HepG2 (cell line): ENCODE measurements around the gene NOC2L. TPM values are rescaled to one million over a fixed set of nuclear protein-coding genes. Genes with fewer than 3 reads are reported as not detected.
A peak's percentile ranks its signal among the peaks of the same experiment; 100 is the strongest.

Source experiments
- ARNT2 ChIP-seq: sonication (generic); formaldehyde crosslinking; IDR thresholded peaks from 2 replicates; pipeline ENCODE4 v1.8.0; 2022; ENCODE audit warnings: mild to moderate bottlenecking, low read depth, missing genetic modification reagents, moderate library complexity
- CC2D1A ChIP-seq: sonication (generic); formaldehyde crosslinking; IDR thresholded peaks from 2 replicates; pipeline ENCODE4 v1.8.1; 2023; ENCODE audit warnings: mild to moderate bottlenecking, missing genetic modification reagents
- CCDC6 ChIP-seq: sonication (generic); formaldehyde crosslinking; IDR thresholded peaks from 2 replicates; pipeline ENCODE4 v1.8.1; 2022; ENCODE audit warnings: mild to moderate bottlenecking, missing genetic modification reagents, moderate library complexity
- EP300 ChIP-seq, 3 experiments: sonication (generic) in 1 of 3; formaldehyde crosslinking in 1 of 3; IDR thresholded peaks; 2 replicates each; pipeline versions ENCODE4 v1.5.1 to v1.6.1; 2011 to 2020; ENCODE audit warnings: low read depth in 2 of 3, low read length in 2 of 3, borderline replicate concordance in 1 of 3, improper control_type of control experiment in 1 of 3, mild to moderate bottlenecking in 1 of 3, missing genetic modification reagents in 1 of 3, moderate library complexity in 1 of 3
- MEIS1 ChIP-seq: sonication (generic); formaldehyde crosslinking; IDR thresholded peaks from 2 replicates; pipeline ENCODE4 v1.9.0; 2021; ENCODE audit warnings: mild to moderate bottlenecking, missing genetic modification reagents, moderate library complexity, borderline replicate concordance
- SAFB2 ChIP-seq: sonication (generic); formaldehyde crosslinking; IDR thresholded peaks from 2 replicates; pipeline ENCODE4 v1.5.1; 2020; ENCODE audit warnings: missing genetic modification reagents, low read depth, mild to moderate bottlenecking, borderline replicate concordance
- SMAD9 ChIP-seq: sonication (generic); formaldehyde crosslinking; IDR thresholded peaks from 2 replicates; pipeline ENCODE4 v1.5.1; 2020; ENCODE audit warnings: mild to moderate bottlenecking, missing genetic modification reagents
- ZNF224 ChIP-seq: sonication (generic); formaldehyde crosslinking; IDR thresholded peaks from 2 replicates; pipeline ENCODE4 v1.5.0; 2020; ENCODE audit warnings: mild to moderate bottlenecking, missing genetic modification reagents
- ZNF234 ChIP-seq: sonication (generic); formaldehyde crosslinking; conservative IDR thresholded peaks from 2 replicates; pipeline ENCODE4 v1.5.1; 2020; ENCODE audit warnings: mild to moderate bottlenecking, missing genetic modification reagents
- ZNF33A ChIP-seq: sonication (generic); formaldehyde crosslinking; IDR thresholded peaks from 2 replicates; pipeline ENCODE4 v1.5.1; 2020; ENCODE audit warnings: missing genetic modification reagents, mild to moderate bottlenecking, moderate library complexity, borderline replicate concordance
- ZNF850 ChIP-seq: sonication (generic); formaldehyde crosslinking; conservative IDR thresholded peaks from 2 replicates; pipeline ENCODE4 v1.9.0; 2021; ENCODE audit warnings: mild to moderate bottlenecking, missing genetic modification reagents
- polyA plus RNA-seq, 8 experiments: library from polyadenylated mRNA; depleted of rRNA in 3 of 8; stranded (reverse) in 7 of 8; unstranded in 1 of 8; fragments of >200 nt; fragmentation: Illumina TruSeq in 4 of 8; extraction: Trizol in 4 of 8; gene quantifications; 2 replicates each; pipeline versions ENCODE4 v1.2.1 to v1.2.3, GENCODE V29; 2011 to 2016; ENCODE audit warnings: low read depth in 4 of 8, missing spikeins in 1 of 8, mixed read lengths in 1 of 8; ENCODE audit not compliant: insufficient read depth in 1 of 8
- total RNA-seq, 5 experiments: library from RNA; depleted of rRNA; stranded (reverse); fragments of >200 nt; fragmentation: Illumina TruSeq; extraction: Trizol; gene quantifications; 2 replicates each; pipeline ENCODE4 v1.2.3, GENCODE V29; 2016; ENCODE audit warnings: low read depth in 1 of 5
- TF ChIP-seq, protein P1 (sequence below): sonication (generic); formaldehyde crosslinking; IDR thresholded peaks from 2 replicates; pipeline ENCODE4 v1.8.0; 2022; ENCODE audit warnings: missing genetic modification reagents, mild to moderate bottlenecking, inconsistent platforms, borderline replicate concordance
- TF ChIP-seq, protein P2 (sequence below): sonication (generic); formaldehyde crosslinking; IDR thresholded peaks from 2 replicates; pipeline ENCODE4 v1.5.0; 2020; ENCODE audit warnings: mild to moderate bottlenecking, missing genetic modification reagents, moderate library complexity
- TF ChIP-seq, protein P3 (sequence below): sonication (generic); formaldehyde crosslinking; IDR thresholded peaks from 2 replicates; pipeline ENCODE4 v1.8.0; 2022; ENCODE audit warnings: missing genetic modification reagents, low read depth, mild to moderate bottlenecking, borderline replicate concordance
- TF ChIP-seq, protein P4 (sequence below): IDR thresholded peaks from 2 replicates; pipeline ENCODE4 v1.6.1; 2016
- TF ChIP-seq, protein P5 (sequence below): sonication (generic); formaldehyde crosslinking; IDR thresholded peaks from 2 replicates; pipeline ENCODE4 v1.4.0; 2020; ENCODE audit warnings: missing genetic modification reagents
- TF ChIP-seq, protein P6 (sequence below): sonication (generic); formaldehyde crosslinking; IDR thresholded peaks from 2 replicates; pipeline ENCODE4 v1.8.1; 2023; ENCODE audit warnings: missing genetic modification reagents, mild to moderate bottlenecking, borderline replicate concordance
- TF ChIP-seq, protein P7 (sequence below): sonication (generic); formaldehyde crosslinking; IDR thresholded peaks from 2 replicates; pipeline ENCODE4; 2020; ENCODE audit warnings: missing genetic modification reagents, mild to moderate bottlenecking, borderline replicate concordance

The NOC2L gene
- total and polyA plus RNA-seq, 2 of the 13 experiments (the other 11 are each of a cell fraction or from before 2014, with no cell fraction given): 32.0 to 103 TPM

DNA sequence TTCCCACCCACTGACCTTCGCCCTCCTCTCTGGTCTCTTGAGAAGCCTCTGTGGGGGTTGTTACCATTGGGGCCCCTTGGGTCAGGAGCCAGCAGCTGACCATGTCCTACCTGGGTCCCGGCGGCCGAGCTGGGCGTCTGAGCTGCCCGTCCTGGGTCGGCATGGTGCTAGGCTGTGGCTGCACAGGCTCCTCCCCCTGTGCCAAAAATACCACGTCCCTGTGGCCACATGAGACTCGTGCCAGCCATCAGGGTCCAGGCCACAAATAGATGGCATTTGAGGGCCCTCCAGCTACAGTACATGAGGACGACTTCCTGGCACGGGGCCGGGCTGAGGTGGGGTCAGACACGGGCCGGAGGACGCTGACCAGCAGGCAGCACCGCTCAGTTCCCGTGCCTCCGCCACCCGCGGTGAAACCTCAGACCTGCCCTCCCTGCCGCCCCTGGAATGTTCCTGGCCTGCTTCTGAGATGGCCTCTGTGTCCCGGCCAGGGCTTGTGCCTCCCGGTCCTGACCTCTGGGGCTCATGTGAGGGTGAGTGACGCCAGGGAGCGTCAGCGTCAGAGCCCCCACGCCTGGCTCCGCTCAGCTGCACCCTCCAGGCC lies 23.0 kb upstream of the NOC2L start, which contains the start of gene PERM1 (continued):
- TF ChIP-seq, protein P1, sequence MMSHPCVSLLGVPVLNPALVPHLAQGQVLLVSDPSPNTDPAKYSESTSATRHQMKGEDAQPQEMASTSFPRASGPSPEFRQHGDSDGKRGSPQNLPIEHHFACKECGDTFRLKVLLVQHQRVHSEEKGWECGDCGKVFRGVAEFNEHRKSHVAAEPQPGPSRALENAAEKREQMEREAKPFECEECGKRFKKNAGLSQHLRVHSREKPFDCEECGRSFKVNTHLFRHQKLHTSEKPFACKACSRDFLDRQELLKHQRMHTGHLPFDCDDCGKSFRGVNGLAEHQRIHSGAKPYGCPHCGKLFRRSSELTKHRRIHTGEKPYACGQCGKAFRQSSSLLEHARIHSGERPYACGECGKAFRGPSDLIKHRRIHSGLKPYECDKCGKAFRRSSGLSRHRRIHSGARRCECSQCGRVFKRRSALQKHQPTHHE (CRISPR knock-in tag): no peak
- TF ChIP-seq ZNF850 (CRISPR knock-in tag) (no peak), CC2D1A (CRISPR knock-in tag) (no peak), ARNT2 (CRISPR knock-in tag) (no peak), SAFB2 (CRISPR knock-in tag) (no peak), ZNF33A (CRISPR knock-in tag) (no peak), MEIS1 (CRISPR knock-in tag) (no peak), CCDC6 (CRISPR knock-in tag) (no peak), EP300 (IDR thresholded peaks at IDR 0.05; ENCODE audit: low read depth in 2 of 2, low read length in 2 of 2) (no peak), EP300 (CRISPR knock-in tag; IDR thresholded peaks at IDR 0.05; ENCODE audit: borderline replicate concordance) (no peak), ZNF234 (CRISPR knock-in tag) (no peak), ZNF224 (CRISPR knock-in tag) (no peak), SMAD9 (no peak)
- TF ChIP-seq, protein P2, sequence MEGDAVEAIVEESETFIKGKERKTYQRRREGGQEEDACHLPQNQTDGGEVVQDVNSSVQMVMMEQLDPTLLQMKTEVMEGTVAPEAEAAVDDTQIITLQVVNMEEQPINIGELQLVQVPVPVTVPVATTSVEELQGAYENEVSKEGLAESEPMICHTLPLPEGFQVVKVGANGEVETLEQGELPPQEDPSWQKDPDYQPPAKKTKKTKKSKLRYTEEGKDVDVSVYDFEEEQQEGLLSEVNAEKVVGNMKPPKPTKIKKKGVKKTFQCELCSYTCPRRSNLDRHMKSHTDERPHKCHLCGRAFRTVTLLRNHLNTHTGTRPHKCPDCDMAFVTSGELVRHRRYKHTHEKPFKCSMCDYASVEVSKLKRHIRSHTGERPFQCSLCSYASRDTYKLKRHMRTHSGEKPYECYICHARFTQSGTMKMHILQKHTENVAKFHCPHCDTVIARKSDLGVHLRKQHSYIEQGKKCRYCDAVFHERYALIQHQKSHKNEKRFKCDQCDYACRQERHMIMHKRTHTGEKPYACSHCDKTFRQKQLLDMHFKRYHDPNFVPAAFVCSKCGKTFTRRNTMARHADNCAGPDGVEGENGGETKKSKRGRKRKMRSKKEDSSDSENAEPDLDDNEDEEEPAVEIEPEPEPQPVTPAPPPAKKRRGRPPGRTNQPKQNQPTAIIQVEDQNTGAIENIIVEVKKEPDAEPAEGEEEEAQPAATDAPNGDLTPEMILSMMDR (CRISPR knock-in tag): peak; percentile 17; the same call in 1 of the 2 replicates
- TF ChIP-seq, protein P3, sequence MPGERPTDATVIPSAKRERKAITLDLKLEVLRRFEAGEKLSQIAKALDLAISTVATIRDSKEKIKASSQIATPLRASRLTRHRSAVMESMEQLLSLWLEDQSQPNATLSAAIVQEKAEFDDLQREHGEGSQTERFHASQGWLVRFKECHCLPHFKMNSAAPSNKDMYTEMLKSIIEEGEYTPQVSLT: no peak
- TF ChIP-seq, protein P4, sequence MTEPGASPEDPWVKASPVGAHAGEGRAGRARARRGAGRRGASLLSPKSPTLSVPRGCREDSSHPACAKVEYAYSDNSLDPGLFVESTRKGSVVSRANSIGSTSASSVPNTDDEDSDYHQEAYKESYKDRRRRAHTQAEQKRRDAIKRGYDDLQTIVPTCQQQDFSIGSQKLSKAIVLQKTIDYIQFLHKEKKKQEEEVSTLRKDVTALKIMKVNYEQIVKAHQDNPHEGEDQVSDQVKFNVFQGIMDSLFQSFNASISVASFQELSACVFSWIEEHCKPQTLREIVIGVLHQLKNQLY (CRISPR knock-in tag): no peak
- TF ChIP-seq, protein P5, sequence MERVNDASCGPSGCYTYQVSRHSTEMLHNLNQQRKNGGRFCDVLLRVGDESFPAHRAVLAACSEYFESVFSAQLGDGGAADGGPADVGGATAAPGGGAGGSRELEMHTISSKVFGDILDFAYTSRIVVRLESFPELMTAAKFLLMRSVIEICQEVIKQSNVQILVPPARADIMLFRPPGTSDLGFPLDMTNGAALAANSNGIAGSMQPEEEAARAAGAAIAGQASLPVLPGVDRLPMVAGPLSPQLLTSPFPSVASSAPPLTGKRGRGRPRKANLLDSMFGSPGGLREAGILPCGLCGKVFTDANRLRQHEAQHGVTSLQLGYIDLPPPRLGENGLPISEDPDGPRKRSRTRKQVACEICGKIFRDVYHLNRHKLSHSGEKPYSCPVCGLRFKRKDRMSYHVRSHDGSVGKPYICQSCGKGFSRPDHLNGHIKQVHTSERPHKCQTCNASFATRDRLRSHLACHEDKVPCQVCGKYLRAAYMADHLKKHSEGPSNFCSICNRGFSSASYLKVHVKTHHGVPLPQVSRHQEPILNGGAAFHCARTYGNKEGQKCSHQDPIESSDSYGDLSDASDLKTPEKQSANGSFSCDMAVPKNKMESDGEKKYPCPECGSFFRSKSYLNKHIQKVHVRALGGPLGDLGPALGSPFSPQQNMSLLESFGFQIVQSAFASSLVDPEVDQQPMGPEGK (CRISPR knock-in tag): peak; percentile 43; the same call in 1 of the 2 replicates
- TF ChIP-seq, protein P6, sequence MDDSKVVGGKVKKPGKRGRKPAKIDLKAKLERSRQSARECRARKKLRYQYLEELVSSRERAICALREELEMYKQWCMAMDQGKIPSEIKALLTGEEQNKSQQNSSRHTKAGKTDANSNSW (CRISPR knock-in tag): peak; percentile 49; the same call in 1 of the 2 replicates
- TF ChIP-seq, protein P7, sequence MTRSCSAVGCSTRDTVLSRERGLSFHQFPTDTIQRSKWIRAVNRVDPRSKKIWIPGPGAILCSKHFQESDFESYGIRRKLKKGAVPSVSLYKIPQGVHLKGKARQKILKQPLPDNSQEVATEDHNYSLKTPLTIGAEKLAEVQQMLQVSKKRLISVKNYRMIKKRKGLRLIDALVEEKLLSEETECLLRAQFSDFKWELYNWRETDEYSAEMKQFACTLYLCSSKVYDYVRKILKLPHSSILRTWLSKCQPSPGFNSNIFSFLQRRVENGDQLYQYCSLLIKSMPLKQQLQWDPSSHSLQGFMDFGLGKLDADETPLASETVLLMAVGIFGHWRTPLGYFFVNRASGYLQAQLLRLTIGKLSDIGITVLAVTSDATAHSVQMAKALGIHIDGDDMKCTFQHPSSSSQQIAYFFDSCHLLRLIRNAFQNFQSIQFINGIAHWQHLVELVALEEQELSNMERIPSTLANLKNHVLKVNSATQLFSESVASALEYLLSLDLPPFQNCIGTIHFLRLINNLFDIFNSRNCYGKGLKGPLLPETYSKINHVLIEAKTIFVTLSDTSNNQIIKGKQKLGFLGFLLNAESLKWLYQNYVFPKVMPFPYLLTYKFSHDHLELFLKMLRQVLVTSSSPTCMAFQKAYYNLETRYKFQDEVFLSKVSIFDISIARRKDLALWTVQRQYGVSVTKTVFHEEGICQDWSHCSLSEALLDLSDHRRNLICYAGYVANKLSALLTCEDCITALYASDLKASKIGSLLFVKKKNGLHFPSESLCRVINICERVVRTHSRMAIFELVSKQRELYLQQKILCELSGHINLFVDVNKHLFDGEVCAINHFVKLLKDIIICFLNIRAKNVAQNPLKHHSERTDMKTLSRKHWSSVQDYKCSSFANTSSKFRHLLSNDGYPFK (CRISPR knock-in tag): no peak
